Endothelial cell (in vitro differentiated cells): ENCODE results near the gene FBXO34. TPM values are rescaled to one million over a fixed set of nuclear protein-coding genes. Genes with fewer than 3 reads are reported as not detected.

Experiments used
- DNase-seq: peaks from one replicate; pipeline ENCODE4 v3.0.0; 2021; ENCODE audit warnings: low spot score
- H3K27ac Mint-ChIP-seq: one replicate; pipeline ENCODE4 v1.8.0; 2021; ENCODE audit warnings: mixed read lengths, inconsistent platforms; ENCODE audit not compliant: unreplicated experiment
- H3K27me3 Mint-ChIP-seq: one replicate; pipeline ENCODE4 v1.8.0; 2021; ENCODE audit warnings: mild to moderate bottlenecking, moderate library complexity, mixed read lengths, inconsistent platforms; ENCODE audit not compliant: unreplicated experiment
- H3K36me3 Mint-ChIP-seq: one replicate; pipeline ENCODE4 v1.8.0; 2021; ENCODE audit warnings: mild to moderate bottlenecking, low read depth, mixed read lengths, inconsistent platforms; ENCODE audit not compliant: unreplicated experiment
- H3K4me1 Mint-ChIP-seq: one replicate; pipeline ENCODE4 v1.8.0; 2021; ENCODE audit warnings: mild to moderate bottlenecking, mixed read lengths, inconsistent platforms; ENCODE audit not compliant: unreplicated experiment
- H3K4me3 Mint-ChIP-seq: one replicate; pipeline ENCODE4 v1.8.0; 2021; ENCODE audit warnings: mild to moderate bottlenecking, mixed read lengths, inconsistent platforms; ENCODE audit not compliant: unreplicated experiment
- H3K9me3 Mint-ChIP-seq: one replicate; pipeline ENCODE4 v1.8.0; 2021; ENCODE audit warnings: mixed read lengths, inconsistent platforms; ENCODE audit not compliant: unreplicated experiment
- total RNA-seq: library from RNA; stranded (reverse); fragmentation: NEBNext Ultra II Directional; extraction: Animal tissue kit (Norgen Biotek cat#: 25700); gene quantifications from one replicate; pipeline ENCODE4 v1.2.1, GENCODE V29; 2021; ENCODE audit not compliant: unreplicated experiment
- TF ChIP-seq, protein P1 (sequence below): fragments of 200-600 bp; sonication (generic); IDR thresholded peaks from one replicate; pipeline ENCODE4 v1.5.0; 2021; ENCODE audit warnings: antibody characterized with exemption; ENCODE audit not compliant: unreplicated experiment

The FBXO34 gene
- total RNA-seq, 1 donor from 2014 or later = 14.2 TPM

DNA sequence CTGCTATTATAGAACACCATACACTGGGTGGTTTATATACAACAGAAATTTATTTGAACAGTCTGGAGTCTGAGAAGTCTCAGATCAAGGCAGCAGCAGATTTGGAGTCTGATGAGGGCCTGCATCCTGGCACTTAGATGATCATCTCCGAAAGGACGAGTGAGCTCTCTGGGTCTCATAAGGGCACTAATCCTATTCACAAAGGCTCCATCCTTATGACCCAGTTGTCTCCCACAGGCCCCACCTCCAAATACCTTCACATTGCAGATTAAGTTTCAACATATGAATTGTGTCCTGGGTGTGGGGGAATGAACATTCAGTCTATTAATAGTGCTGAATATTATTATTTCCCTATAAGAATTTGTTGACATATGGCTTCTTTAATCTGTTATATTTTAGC lies 53.6 kb downstream of the FBXO34 start:
- Mint-ChIP-seq H3K27ac (no peak overlapping the region), H3K9me3 (no peaks in the 10 kb centered on the region), H3K4me3 (no peak overlapping the region), H3K27me3 (no peaks in the 10 kb centered on the region), H3K4me1 (no peaks in the 10 kb centered on the region), H3K36me3 (no peaks in the 10 kb centered on the region)
- no peak for DNase-seq
- TF ChIP-seq, protein P1, sequence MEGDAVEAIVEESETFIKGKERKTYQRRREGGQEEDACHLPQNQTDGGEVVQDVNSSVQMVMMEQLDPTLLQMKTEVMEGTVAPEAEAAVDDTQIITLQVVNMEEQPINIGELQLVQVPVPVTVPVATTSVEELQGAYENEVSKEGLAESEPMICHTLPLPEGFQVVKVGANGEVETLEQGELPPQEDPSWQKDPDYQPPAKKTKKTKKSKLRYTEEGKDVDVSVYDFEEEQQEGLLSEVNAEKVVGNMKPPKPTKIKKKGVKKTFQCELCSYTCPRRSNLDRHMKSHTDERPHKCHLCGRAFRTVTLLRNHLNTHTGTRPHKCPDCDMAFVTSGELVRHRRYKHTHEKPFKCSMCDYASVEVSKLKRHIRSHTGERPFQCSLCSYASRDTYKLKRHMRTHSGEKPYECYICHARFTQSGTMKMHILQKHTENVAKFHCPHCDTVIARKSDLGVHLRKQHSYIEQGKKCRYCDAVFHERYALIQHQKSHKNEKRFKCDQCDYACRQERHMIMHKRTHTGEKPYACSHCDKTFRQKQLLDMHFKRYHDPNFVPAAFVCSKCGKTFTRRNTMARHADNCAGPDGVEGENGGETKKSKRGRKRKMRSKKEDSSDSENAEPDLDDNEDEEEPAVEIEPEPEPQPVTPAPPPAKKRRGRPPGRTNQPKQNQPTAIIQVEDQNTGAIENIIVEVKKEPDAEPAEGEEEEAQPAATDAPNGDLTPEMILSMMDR = no peak

DNA sequence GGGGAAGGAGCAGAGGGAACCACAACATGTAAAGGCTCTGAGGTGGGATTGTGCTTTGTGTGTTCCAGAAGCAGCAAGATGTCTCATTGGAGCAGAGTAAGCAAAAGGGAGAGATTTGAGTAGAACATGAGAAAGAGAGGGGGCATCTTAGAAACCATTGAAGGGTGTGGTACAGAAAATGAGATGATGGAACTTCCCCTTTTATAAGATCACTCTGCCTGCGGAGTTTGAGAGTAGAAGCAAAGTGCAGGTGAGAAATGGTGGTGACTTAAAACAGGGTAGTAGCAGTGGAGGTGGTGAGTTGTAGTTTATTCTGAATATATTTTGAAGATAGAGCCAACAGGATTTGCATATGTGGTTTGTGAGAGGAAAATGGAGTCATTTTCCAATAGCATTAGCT lies 56.0 kb downstream of the FBXO34 start:
- Mint-ChIP-seq H3K27me3 (no peaks in the 10 kb centered on the region), H3K9me3 (no peaks in the 10 kb centered on the region), H3K36me3 (no peaks in the 10 kb centered on the region), H3K27ac (no peak overlapping the region), H3K4me3 (no peak overlapping the region), H3K4me1 (no peaks in the 10 kb centered on the region)
- no peak for DNase-seq
- TF ChIP-seq, protein P1 = no peak

DNA sequence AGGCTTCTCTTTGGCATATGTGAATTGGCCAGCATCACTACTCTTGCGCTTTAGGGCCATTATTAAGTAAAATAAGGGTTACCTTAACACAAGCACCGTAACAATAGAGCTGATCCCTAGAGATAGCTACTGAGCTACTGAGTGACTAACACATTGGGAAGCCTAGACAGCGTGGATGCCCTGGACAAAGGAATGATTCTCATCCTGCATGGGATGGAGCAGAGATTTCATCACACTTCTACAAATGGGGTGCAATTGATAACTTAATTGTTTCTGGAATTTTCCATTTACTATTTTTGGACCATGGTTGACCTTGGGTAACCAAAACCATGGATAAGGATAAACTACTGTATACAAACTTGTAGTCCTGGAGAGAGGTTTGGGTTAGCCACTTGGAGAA lies 57.1 kb downstream of the FBXO34 start:
- TF ChIP-seq, protein P1 = no peak
- no peaks in the 10 kb centered on the region for H3K36me3 Mint-ChIP-seq
- H3K9me3 Mint-ChIP-seq = no peaks in the 10 kb centered on the region
- no peak overlapping the region for H3K4me3 Mint-ChIP-seq
- no peaks in the 10 kb centered on the region for H3K4me1 Mint-ChIP-seq
- H3K27ac Mint-ChIP-seq = no peak overlapping the region
- DNase-seq = no peak
- H3K27me3 Mint-ChIP-seq = no peaks in the 10 kb centered on the region

DNA sequence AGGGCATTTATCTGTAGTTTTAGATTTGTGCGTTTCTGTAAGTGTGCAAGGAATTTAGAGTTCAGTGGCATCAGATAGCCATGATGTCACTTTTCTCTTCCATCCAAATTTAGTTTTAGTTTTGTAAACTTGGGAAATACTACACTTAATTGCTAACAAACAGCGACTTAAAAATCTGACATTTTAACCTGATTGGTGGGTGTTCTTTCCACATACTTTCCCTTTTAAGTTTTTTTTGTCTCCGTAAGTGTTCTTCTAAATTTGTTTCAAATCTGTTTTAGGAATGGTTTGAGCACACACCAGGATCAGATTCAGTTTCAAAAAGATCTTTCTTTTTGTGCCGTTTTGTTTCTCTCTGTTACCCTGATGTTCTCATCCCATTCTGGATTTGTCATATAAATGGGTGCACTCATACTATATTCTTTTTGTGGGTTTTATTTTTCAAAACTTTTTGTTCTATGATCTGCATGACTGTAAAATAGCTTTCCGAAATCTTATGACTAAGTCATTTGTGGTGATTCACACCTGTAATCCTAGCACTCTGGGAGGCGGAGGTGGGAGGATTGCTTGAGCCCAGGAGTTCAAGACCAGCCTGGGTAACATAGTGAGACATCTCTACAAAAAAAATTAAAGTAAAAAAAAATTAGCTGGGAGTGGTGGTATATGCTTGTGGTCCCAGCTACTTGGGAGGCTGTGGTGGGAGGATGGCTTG lies 58.9 kb downstream of the FBXO34 start:
- TF ChIP-seq, protein P1 = no peak
- no peak overlapping the region for H3K4me3 Mint-ChIP-seq
- DNase-seq = no peak
- H3K27ac Mint-ChIP-seq = no peak overlapping the region
- H3K4me1 Mint-ChIP-seq = no peaks in the 10 kb centered on the region
- no peaks in the 10 kb centered on the region for H3K36me3 Mint-ChIP-seq
- no peaks in the 10 kb centered on the region for H3K9me3 Mint-ChIP-seq
- H3K27me3 Mint-ChIP-seq = no peaks in the 10 kb centered on the region

DNA sequence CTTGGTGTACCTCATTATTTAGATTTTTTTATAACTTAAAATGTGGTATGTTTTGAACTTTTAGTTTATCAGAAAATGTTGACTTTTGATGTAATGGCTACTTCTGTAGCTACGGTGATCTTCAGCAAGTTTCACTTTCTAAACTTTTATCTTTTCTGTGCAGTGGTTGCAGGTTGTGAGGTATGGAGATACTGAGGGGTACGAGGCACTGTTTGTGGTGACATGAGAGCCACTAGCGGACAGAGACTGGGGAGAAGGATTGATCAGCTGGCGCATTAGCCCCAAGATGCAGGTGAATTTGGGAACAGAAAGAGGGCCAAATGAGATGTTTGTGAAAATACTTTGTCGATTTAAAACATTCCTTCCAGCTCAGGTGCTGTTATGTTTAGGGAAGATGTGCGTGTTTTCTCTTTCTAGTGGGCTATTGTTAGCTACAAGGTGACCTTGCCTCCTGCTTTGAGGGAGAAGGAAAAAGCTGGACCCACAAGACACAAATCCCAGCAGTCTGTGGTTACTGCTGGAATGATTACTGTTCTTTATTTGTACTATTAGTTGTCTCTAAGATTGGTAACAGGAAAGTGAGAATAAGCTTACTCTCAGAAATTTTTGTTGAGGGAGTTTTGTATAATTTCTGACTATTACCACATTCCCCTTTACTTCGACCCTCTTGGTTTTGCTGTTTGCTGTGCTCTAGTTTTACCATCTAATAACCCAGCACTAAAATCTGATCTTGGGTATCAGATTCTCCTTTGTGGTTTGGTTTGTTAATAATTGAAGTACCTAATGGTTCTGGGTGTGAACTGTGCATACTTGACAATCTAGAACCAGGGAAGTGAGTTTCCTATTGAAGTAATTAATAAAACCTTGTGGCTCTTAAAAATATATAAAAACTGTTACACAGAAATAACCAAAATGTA lies 61.7 kb downstream of the FBXO34 start:
- H3K27ac Mint-ChIP-seq = no peak overlapping the region
- TF ChIP-seq, protein P1 = no peak
- no peaks in the 10 kb centered on the region for H3K36me3 Mint-ChIP-seq
- no peaks in the 10 kb centered on the region for H3K27me3 Mint-ChIP-seq
- no peaks in the 10 kb centered on the region for H3K9me3 Mint-ChIP-seq
- no peak for DNase-seq
- H3K4me1 Mint-ChIP-seq = no peaks in the 10 kb centered on the region
- no peak overlapping the region for H3K4me3 Mint-ChIP-seq
